Endodermal cell (in vitro differentiated cells): ENCODE results near the gene SIGLEC10. TPM values are rescaled to one million over a fixed set of nuclear protein-coding genes. Genes with fewer than 3 reads are reported as not detected.

Source experiments
- DNase-seq: peaks from one replicate; pipeline ENCODE4 v3.0.0-alpha.2; 2017
- H3K27ac ChIP-seq: 2 replicates; pipeline ENCODE4 v1.5.1; 2013; ENCODE audit warnings: mild to moderate bottlenecking, low read depth, low read length, moderate library complexity
- H3K27me3 ChIP-seq: 2 replicates; pipeline ENCODE4 v1.6.1; 2013; ENCODE audit warnings: mild to moderate bottlenecking, low read length, moderate library complexity; ENCODE audit not compliant: insufficient read depth, control insufficient read depth, poor library complexity, severe bottlenecking
- H3K36me3 ChIP-seq: 2 replicates; pipeline ENCODE4 v1.7.0; 2013; ENCODE audit warnings: mild to moderate bottlenecking, low read length, moderate library complexity; ENCODE audit not compliant: control insufficient read depth, insufficient read depth
- H3K4me1 ChIP-seq: one replicate; pipeline ENCODE4 v1.7.0; 2013; ENCODE audit warnings: low read length; ENCODE audit not compliant: control insufficient read depth, insufficient read depth
- H3K4me3 ChIP-seq: 2 replicates; pipeline ENCODE4 v1.5.1; 2013; ENCODE audit warnings: mild to moderate bottlenecking, low read length, moderate library complexity
- H3K9ac ChIP-seq: 2 replicates; pipeline ENCODE4 v1.6.1; 2013; ENCODE audit warnings: mild to moderate bottlenecking, low read length, moderate library complexity; ENCODE audit not compliant: poor library complexity, severe bottlenecking; ENCODE audit errors: extremely low read depth
- H3K9me3 ChIP-seq: 2 replicates; pipeline ENCODE4 v1.6.1; 2013; ENCODE audit warnings: mild to moderate bottlenecking, low read length, moderate library complexity; ENCODE audit not compliant: control insufficient read depth
- H3K27ac Mint-ChIP-seq: 2 replicates; pipeline ENCODE4 v1.8.0; 2020; ENCODE audit warnings: mixed read lengths
- H3K27me3 Mint-ChIP-seq: 2 replicates; pipeline ENCODE4 v1.8.0; 2021; ENCODE audit warnings: mild to moderate bottlenecking, mixed read lengths; ENCODE audit not compliant: insufficient read depth
- H3K36me3 Mint-ChIP-seq: 2 replicates; pipeline ENCODE4 v1.8.0; 2020; ENCODE audit warnings: low read depth, mixed read lengths
- H3K4me1 Mint-ChIP-seq: 2 replicates; pipeline ENCODE4 v1.8.0; 2020; ENCODE audit warnings: mixed read lengths
- H3K4me3 Mint-ChIP-seq: 2 replicates; pipeline ENCODE4 v1.8.0; 2020; ENCODE audit warnings: mild to moderate bottlenecking, moderate library complexity, mixed read lengths
- H3K9me3 Mint-ChIP-seq: 2 replicates; pipeline ENCODE4 v1.8.0; 2020; ENCODE audit warnings: mild to moderate bottlenecking, mixed read lengths
- CTCF ChIP-seq: fragments of 200-600 bp; sonication (generic); conservative IDR thresholded peaks from 2 replicates; pipeline ENCODE4 v1.5.0; 2021; ENCODE audit warnings: antibody characterized with exemption, mild to moderate bottlenecking
- WGBS, 2 experiments: methylation state at CpG; one replicate each; pipeline versions ENCODE4 v1.1.5 to v1.1.7; 2013; ENCODE audit warnings: missing lambda C conversion rate in 2 of 2, mixed read lengths in 1 of 2; ENCODE audit not compliant: insufficient coverage in 1 of 2, insufficient read length in 1 of 2; 5-methylcytosine and 5-hydroxymethylcytosine counted together
- total RNA-seq, 2 donors: library from RNA; stranded (reverse); fragmentation: NEBNext Ultra II Directional in 1 of 2; extraction: Animal tissue kit (Norgen Biotek cat#: 25700) in 1 of 2; gene quantifications; 2 replicates in 1 of 2; 3 replicates in 1 of 2; pipeline ENCODE4 v1.2.1, GENCODE V29; 2021

Gene SIGLEC10
- total RNA-seq, 2 donors from 2014 or later: not detected

GRCh38 chr19:51394050-51394836, 23.2 kb downstream of the SIGLEC10 start:
- Mint-ChIP-seq H3K27me3 (no peaks in the 10 kb centered on the region), H3K9me3 (peaks cover 8% of the 10 kb centered on the region), H3K4me3 (peak overlapping the region; percentile 77), H3K4me1 (peaks cover 5% of the 10 kb centered on the region), H3K27ac (peak overlapping the region; percentile 95), H3K36me3 (peaks cover 3% of the 10 kb centered on the region)
- H3K9me3 ChIP-seq: no peaks in the 10 kb centered on the region
- peak; percentile 99 for DNase-seq
- peaks cover 2% of the 10 kb centered on the region for H3K4me1 ChIP-seq
- TF ChIP-seq CTCF: no peak
- H3K27me3 ChIP-seq: no peaks in the 10 kb centered on the region
- peak overlapping the region; percentile 86 for H3K4me3 ChIP-seq
- H3K9ac ChIP-seq: peak overlapping the region; percentile 57
- H3K36me3 ChIP-seq: no peaks in the 10 kb centered on the region
- WGBS, 2 experiments: 1% methylated on average over 25 to 45 of the region's 45 CpGs
- H3K27ac ChIP-seq: peak overlapping the region; percentile 32

GRCh38 chr19:51392701-51393100, 24.7 kb downstream of the SIGLEC10 start:
- H3K4me3 ChIP-seq: no peak overlapping the region
- H3K9ac ChIP-seq: no peak overlapping the region
- Mint-ChIP-seq H3K4me1 (peaks cover 5% of the 10 kb centered on the region), H3K27ac (no peak overlapping the region), H3K9me3 (peaks cover 8% of the 10 kb centered on the region), H3K36me3 (peaks cover 3% of the 10 kb centered on the region), H3K4me3 (no peak overlapping the region), H3K27me3 (no peaks in the 10 kb centered on the region)
- H3K27me3 ChIP-seq: no peaks in the 10 kb centered on the region
- H3K4me1 ChIP-seq: peaks cover 2% of the 10 kb centered on the region
- H3K27ac ChIP-seq: no peak overlapping the region
- 80% methylated on average over 1 of the region's 1 CpG; no CpG with 5 or more reads in 1 of the 2 experiments for WGBS, 2 experiments
- no peak for TF ChIP-seq CTCF
- DNase-seq: no peak
- H3K9me3 ChIP-seq: no peaks in the 10 kb centered on the region
- no peaks in the 10 kb centered on the region for H3K36me3 ChIP-seq

GRCh38 chr19:51391073-51391611, 26.3 kb downstream of the SIGLEC10 start:
- H3K27me3 Mint-ChIP-seq: no peaks in the 10 kb centered on the region
- H3K36me3 Mint-ChIP-seq: no peaks in the 10 kb centered on the region
- Histone ChIP-seq H3K4me1 (peaks cover 2% of the 10 kb centered on the region), H3K9ac (no peak overlapping the region), H3K4me3 (no peak overlapping the region), H3K27ac (no peak overlapping the region), H3K9me3 (no peaks in the 10 kb centered on the region), H3K36me3 (no peaks in the 10 kb centered on the region), H3K27me3 (no peaks in the 10 kb centered on the region)
- 90 to 91% methylated on average over 4 to 7 of the region's 8 CpGs for WGBS, 2 experiments
- no peak for DNase-seq
- H3K4me1 Mint-ChIP-seq: peaks cover 5% of the 10 kb centered on the region
- peak overlapping the region; percentile 46 for H3K4me3 Mint-ChIP-seq
- TF ChIP-seq CTCF: no peak
- peak overlapping the region; percentile 49 for H3K27ac Mint-ChIP-seq
- peaks cover 3% of the 10 kb centered on the region for H3K9me3 Mint-ChIP-seq
